Adrenal gland (tissue), 12 donors: ENCODE measurements around the gene BRD2. TPM values are rescaled to one million over a fixed set of nuclear protein-coding genes. Genes with fewer than 3 reads are reported as not detected.

Experiments
- DNase-seq, 7 donors: peaks; one replicate each; pipeline ENCODE4 v3.0.0-alpha.2; 2019 to 2020
- H3K27ac ChIP-seq, 5 donors: fragments of 200-600 bp; sonication (generic) in 4 of 5; 1 replicate in 3 of 5; 2 replicates in 2 of 5; pipeline versions ENCODE4 v1.5.1 to v1.8.0; 2016 to 2020; ENCODE audit warnings: mild to moderate bottlenecking in 1 of 5
- H3K27me3 ChIP-seq: fragments of 200-600 bp; 2 replicates; pipeline ENCODE4 v1.8.0; 2021
- H3K36me3 ChIP-seq, 2 donors: fragments of 200-600 bp; replicated peaks in 1 of 2; 1 replicate in 1 of 2; 2 replicates in 1 of 2; pipeline versions ENCODE4 v1.5.1 to v1.8.0; 2018 to 2022
- H3K4me1 ChIP-seq, 2 donors: fragments of 200-600 bp; replicated peaks in 1 of 2; 1 replicate in 1 of 2; 2 replicates in 1 of 2; pipeline versions ENCODE4 v1.5.1 to v1.8.0; 2018 to 2021
- H3K4me3 ChIP-seq, 4 donors: fragments of 200-600 bp; sonication (generic) in 3 of 4; one replicate each; pipeline ENCODE4 v1.5.1; 2016 to 2018
- H3K9me3 ChIP-seq, 3 donors: fragments of 200-600 bp; sonication (generic) in 1 of 3; replicated peaks in 1 of 3; 1 replicate in 2 of 3; 2 replicates in 1 of 3; pipeline versions ENCODE4 v1.5.1 to v1.8.0; 2016 to 2021
- CTCF ChIP-seq, 6 experiments: fragments of 450-650 bp in 4 of 6; fragments of 200-600 bp in 2 of 6; sonication (generic) in 1 of 6; IDR thresholded peaks; 1 replicate in 5 of 6; 2 replicates in 1 of 6; pipeline versions ENCODE4 v1.5.1 to v1.8.0; 2016 to 2021; ENCODE audit warnings: antibody characterized with exemption in 6 of 6, mild to moderate bottlenecking in 2 of 6, moderate library complexity in 1 of 6
- POLR2A ChIP-seq, 2 donors: fragments of 450-650 bp; IDR thresholded peaks; one replicate each; pipeline ENCODE4 v1.6.1; 2017; ENCODE audit warnings: antibody characterized with exemption in 2 of 2, mild to moderate bottlenecking in 2 of 2, moderate library complexity in 1 of 2
- WGBS, 4 donors: extraction: QIAGEN DNeasy Blood & Tissue Kit in 2 of 4; methylation state at CpG; one replicate each; pipeline versions ENCODE4 v1.1.5 to v1.1.7; 2013 to 2017; 5-methylcytosine and 5-hydroxymethylcytosine counted together
- intact Hi-C, 2 donors: fragments of 100-400 bp; cut with DNase I; formaldehyde crosslinking; loops; one replicate each; pipeline versions ENCODE4 v1.14.1 to v1.15.0; 2022 to 2023
- polyA plus RNA-seq, 3 donors: library from polyadenylated mRNA; stranded (reverse); fragments of 200-250 nt in 2 of 3; fragments of 350-450 nt in 1 of 3; fragmentation: Illumina TruSeq in 1 of 3; extraction: RNeasy Lipid Tissue Mini Kit (QIAGEN cat#74804) in 1 of 3; gene quantifications; one replicate each; pipeline ENCODE4 v1.2.3, GENCODE V29; 2013 to 2014
- total RNA-seq, 9 donors: library from RNA; depleted of rRNA in 4 of 9; stranded (reverse); fragments of >200 nt in 4 of 9; fragments of 120-200 nt in 1 of 9; fragmentation: NEBNext Ultra II Directional in 1 of 9; extraction: Animal tissue kit (Norgen Biotek cat#: 25700) in 1 of 9; gene quantifications; one replicate each; pipeline versions ENCODE4 v1.1.0 to v1.2.4, GENCODE V29; 2013 to 2023
- donor health status: healthy with polysubstance abuse.
- donor health status: Bipolar disorder and iron deficiency.
- donor health status: DM: yes; HTN: yes; CAD: no.
- donor health status: DM: no; HTN: no; CAD: no.
- donor health status: DM: no; HTN: no; CAD: no.
- donor health status: DM: yes; HTN: yes; CAD: no.

The BRD2 gene
- total and polyA plus RNA-seq, 12 donors = 127 to 288 (median 152) TPM

DNA sequence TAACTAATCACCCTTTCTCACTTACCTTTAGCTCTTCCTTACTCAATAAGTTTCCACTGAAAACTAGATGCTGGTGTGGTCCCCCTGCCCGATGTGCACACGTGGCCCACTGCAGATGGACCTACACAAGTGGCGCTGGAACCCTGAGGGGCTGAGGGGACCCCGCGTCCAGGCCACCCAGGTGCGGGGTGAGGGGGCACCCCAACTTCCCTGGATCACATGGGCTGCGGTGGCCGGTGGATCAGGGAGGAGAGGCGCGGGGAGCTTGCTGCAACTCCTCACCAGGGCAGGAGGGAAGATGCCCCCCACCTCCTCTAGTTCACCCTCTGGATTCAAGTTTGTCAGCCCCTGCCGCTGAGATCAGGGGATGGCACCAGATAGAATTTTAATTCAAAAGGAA, 53.5 kb downstream of the BRD2 start:
- DNase-seq = no peak
- TF ChIP-seq POLR2A (IDR thresholded peaks at IDR 0.05) = no peak
- TF ChIP-seq CTCF (IDR thresholded peaks at IDR 0.05) = no peak
- Histone ChIP-seq H3K27me3 (no peaks in the 10 kb centered on the region), H3K27ac (no peak overlapping the region), H3K4me1 (peaks cover 12 to 15% of the 10 kb centered on the region in 2 donors), H3K4me3 (no peak overlapping the region), H3K36me3 (no peaks in the 10 kb centered on the region), H3K9me3 (no peaks in the 10 kb centered on the region)
- WGBS, 4 donors = 87 to 94% (median 89%) methylated on average over 7 to 11 of the region's 11 CpGs
- intact Hi-C loops = loop anchor here in 1 of 2 donors (5.0 kb wide), 1 partner anchor 55 kb away; the partner anchor contains the start of gene HLA-DPB1

DNA sequence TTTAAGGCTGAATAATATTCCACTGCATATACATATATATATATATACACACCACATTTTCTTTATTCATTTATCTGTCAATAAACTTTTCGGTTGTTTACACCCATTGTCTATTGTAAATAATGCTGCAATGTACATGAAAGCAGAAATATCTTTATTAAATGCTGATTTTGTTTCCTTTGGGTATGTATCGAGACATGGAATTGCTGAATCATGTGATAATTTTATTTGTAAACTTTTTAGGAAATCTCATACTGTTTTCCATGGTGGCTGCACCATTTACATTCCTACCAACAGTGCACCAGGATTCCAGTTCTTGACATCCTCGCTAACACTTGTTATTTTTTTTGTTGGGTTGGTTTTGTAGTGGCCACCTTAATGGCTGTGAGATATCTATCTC, 55.1 kb downstream of the BRD2 start:
- 52 to 60% (median 57%) methylated on average over 3 of the region's 3 CpGs for WGBS, 4 donors
- Histone ChIP-seq H3K27me3 (no peaks in the 10 kb centered on the region), H3K4me3 (no peak overlapping the region), H3K36me3 (no peaks in the 10 kb centered on the region), H3K4me1 (peaks cover 6% of the 10 kb centered on the region in 2 donors), H3K9me3 (no peaks in the 10 kb centered on the region), H3K27ac (no peak overlapping the region)
- DNase-seq = no peak
- TF ChIP-seq POLR2A (IDR thresholded peaks at IDR 0.05) = no peak
- no peak for TF ChIP-seq CTCF (IDR thresholded peaks at IDR 0.05)
- intact Hi-C loops = loop anchor here in 1 of 2 donors (5.0 kb wide), 1 partner anchor 54 kb away; the partner anchor contains the start of gene HLA-DPB1

DNA sequence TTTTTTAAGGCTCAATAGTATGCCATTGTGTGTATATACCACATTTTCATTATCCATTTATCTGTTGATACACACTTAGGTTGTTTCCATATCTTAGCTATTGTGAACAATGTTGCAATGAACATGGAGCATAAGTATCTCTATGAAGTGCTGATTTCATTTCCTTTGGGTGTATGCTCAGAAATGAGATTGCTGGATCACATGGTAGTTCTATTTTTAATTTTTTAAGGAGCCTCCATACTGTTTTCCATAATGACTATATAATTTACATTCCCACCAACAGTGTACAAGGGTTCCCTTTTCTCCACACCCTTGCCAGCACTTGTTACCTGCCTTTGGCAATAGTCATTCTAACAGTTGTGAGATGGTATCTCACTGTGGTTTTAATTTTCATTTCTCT, 56.1 kb downstream of the BRD2 start:
- intact Hi-C loops = loop anchor here in 1 of 2 donors (5.0 kb wide), 1 partner anchor 53 kb away; the partner anchor contains the start of gene HLA-DPB1
- no peaks in the 10 kb centered on the region for H3K36me3 ChIP-seq
- DNase-seq = no peak
- TF ChIP-seq CTCF (IDR thresholded peaks at IDR 0.05) = no peak
- H3K27ac ChIP-seq = no peak overlapping the region
- no peak overlapping the region for H3K4me3 ChIP-seq
- H3K27me3 ChIP-seq = no peaks in the 10 kb centered on the region
- no peaks in the 10 kb centered on the region for H3K9me3 ChIP-seq
- peaks cover 2 to 7% of the 10 kb centered on the region in 2 donors for H3K4me1 ChIP-seq

GRCh38 chr6:33028220-33028849, 59.9 kb downstream of the BRD2 start:
- 16 to 26% (median 23%) methylated on average over 1 of the region's 1 CpG for WGBS, 4 donors

More at GRCh38 chr6:33028220-33028849, 59.9 kb downstream of the BRD2 start:
- H3K4me3 ChIP-seq = no peak overlapping the region
- H3K4me1 ChIP-seq = peaks cover 0 to 9% of the 10 kb centered on the region in 2 donors
- H3K27ac ChIP-seq = peak overlapping the region in 2 of 5 donors; percentile 61 to 79
- no peak for TF ChIP-seq POLR2A (IDR thresholded peaks at IDR 0.05)
- no peak for TF ChIP-seq CTCF (IDR thresholded peaks at IDR 0.05)
- intact Hi-C loops = no loop called here
- no peaks in the 10 kb centered on the region for H3K36me3 ChIP-seq
- no peak for DNase-seq
- no peaks in the 10 kb centered on the region for H3K27me3 ChIP-seq
- H3K9me3 ChIP-seq = no peaks in the 10 kb centered on the region
